Muscle of leg (tissue), 9 donors: ENCODE data around the gene OR1S1. TPM values are rescaled to one million over a fixed set of nuclear protein-coding genes. Genes with fewer than 3 reads are reported as not detected.

ENCODE experiments used
- polyA plus RNA-seq, 8 donors: library from polyadenylated mRNA; unstranded; fragments of 120-200 nt; gene quantifications; one replicate each; pipeline versions ENCODE4 v1.2.1 to v1.2.3, GENCODE V29; 2013; ENCODE audit warnings: inconsistent platforms in 1 of 8, low replicate concordance in 1 of 8; ENCODE audit not compliant: insufficient read length in 8 of 8, insufficient read depth in 1 of 8
- total RNA-seq: library from RNA; stranded (reverse); fragments of 120-200 nt; gene quantifications from one replicate; pipeline ENCODE4 v1.2.4, GENCODE V29; 2013

Gene OR1S1
- total and polyA plus RNA-seq, 9 donors = not detected

Other genes with a start within 250 kb of the OR1S1 start
- gene OR9Q1, start 188.8 kb upstream of the OR1S1 start, total RNA-seq = not detected
- gene OR9Q1, start 188.8 kb upstream of the OR1S1 start, polyA plus RNA-seq = not detected
- gene OR6Q1, start 181.8 kb upstream of the OR1S1 start, total RNA-seq = not detected
- not detected for gene OR6Q1, start 181.8 kb upstream of the OR1S1 start, polyA plus RNA-seq
- not detected for gene OR9I1, start 87.2 kb upstream of the OR1S1 start, total RNA-seq
- gene OR9I1, start 87.2 kb upstream of the OR1S1 start, polyA plus RNA-seq = not detected
- gene OR9Q2, start 23.6 kb upstream of the OR1S1 start, total RNA-seq = not detected
- not detected for gene OR9Q2, start 23.6 kb upstream of the OR1S1 start, polyA plus RNA-seq
- gene OR1S2, start 8.6 kb upstream of the OR1S1 start, total RNA-seq = not detected
- gene OR1S2, start 8.6 kb upstream of the OR1S1 start, polyA plus RNA-seq = not detected
- not detected for gene OR10Q1, start 16.2 kb downstream of the OR1S1 start, total RNA-seq
- under 1 TPM in 1 of 8 donors, not detected in 7; 0.11 TPM for gene OR10Q1, start 16.2 kb downstream of the OR1S1 start, polyA plus RNA-seq
- not detected for gene OR10W1, start 55.5 kb downstream of the OR1S1 start, total RNA-seq
- not detected for gene OR10W1, start 55.5 kb downstream of the OR1S1 start, polyA plus RNA-seq
- gene OR5B17, start 146.3 kb downstream of the OR1S1 start, total RNA-seq = not detected
- not detected for gene OR5B17, start 146.3 kb downstream of the OR1S1 start, polyA plus RNA-seq
- not detected for gene OR5B3, start 194.2 kb downstream of the OR1S1 start, total RNA-seq
- not detected for gene OR5B3, start 194.2 kb downstream of the OR1S1 start, polyA plus RNA-seq
- not detected for gene OR5B2, start 215.4 kb downstream of the OR1S1 start, total RNA-seq
- not detected for gene OR5B2, start 215.4 kb downstream of the OR1S1 start, polyA plus RNA-seq
- gene OR5B12, start 229.5 kb downstream of the OR1S1 start, total RNA-seq = not detected
- not detected for gene OR5B12, start 229.5 kb downstream of the OR1S1 start, polyA plus RNA-seq